ENCODE results near the gene ITPK1.

Gene ITPK1

DNA sequence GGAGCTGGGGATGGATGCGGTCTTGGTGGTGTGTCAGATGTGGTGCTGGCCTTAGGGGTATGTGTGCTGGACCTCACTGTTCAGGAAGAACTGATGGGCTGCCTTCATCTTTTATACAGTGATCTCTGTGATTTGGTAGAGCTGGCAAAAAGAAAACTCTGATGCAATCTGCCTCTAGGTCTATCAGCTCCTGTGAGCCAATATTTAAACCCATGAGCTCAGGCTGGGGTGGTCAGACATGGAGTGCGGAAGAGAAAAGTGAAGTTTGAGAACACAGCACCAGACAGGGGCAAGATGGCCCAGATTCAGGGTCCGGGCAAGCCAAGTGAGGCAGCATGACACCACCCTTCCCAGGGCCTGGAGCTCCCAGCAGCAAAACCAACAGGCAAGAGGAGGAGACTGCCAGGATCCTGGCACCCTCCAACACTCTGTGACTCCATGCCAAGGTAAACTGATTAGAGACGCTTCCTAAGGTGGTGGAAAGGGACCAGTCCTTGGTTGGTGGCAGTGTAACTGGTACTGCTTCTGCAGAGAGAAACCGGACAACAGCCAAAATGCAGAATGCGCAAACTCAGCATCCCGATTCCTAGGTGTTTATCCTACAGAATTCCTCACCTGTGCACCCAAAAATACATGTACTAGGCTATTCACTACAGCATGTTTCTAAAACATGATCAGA is 110.5 kb downstream of the ITPK1 start:
- DNase-seq, result no peak

DNA sequence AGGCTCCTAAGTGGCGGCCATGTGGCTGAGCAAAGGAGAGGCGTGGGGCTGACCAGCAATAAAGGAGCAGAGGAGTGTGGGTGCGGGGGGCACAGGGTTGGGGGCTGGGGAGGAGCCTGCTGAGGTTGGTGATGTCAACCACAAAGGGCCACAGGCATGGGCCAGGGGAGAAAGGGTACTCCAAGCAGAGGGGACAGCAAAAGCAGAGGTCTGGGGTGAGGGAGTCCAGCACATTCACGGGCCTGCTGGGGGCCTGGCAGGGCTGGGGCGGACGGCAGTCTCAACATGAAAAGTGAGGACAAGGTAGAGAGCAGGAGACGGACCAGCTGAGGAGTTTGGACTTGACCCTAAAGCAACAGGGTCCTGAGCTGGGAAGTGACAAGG is 111.0 kb downstream of the ITPK1 start:
- no peak for DNase-seq

DNA sequence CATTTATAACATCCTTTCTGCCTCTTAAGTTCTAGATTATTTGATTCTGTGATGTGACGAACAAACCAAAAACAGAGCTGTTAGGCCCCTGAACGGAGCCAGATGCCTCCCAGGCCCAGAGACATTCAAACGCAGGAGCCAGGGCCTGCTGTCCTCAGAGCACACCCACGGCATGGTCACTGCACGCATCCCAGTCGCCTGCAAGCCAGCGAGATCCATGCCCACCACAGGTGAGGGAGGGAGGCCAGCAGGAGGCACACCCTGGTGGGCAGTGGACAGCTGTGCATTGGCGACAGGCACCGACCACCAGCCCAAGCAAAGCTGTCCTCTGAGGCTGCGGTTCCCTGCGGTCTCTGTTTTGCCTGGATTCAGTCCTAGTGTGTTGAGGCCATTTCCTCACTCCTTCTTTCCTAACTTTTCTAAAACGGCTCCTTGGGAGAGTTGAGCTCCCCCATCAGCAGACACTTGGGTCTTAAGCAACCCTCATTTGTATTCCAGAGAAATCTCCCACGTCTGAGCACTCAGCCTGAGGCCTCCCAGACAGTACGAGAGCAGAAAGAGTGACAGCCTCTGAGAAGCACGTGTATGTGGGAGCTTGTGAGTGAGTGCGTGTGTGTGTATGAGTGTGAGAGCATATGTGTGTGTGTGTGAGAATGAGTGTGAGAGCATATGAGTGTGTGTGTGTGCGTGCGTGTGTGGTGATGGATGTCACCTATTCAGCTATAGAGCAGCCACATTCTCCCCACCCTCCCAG is 111.6 kb downstream of the ITPK1 start:
- DNase-seq, result no peak

DNA sequence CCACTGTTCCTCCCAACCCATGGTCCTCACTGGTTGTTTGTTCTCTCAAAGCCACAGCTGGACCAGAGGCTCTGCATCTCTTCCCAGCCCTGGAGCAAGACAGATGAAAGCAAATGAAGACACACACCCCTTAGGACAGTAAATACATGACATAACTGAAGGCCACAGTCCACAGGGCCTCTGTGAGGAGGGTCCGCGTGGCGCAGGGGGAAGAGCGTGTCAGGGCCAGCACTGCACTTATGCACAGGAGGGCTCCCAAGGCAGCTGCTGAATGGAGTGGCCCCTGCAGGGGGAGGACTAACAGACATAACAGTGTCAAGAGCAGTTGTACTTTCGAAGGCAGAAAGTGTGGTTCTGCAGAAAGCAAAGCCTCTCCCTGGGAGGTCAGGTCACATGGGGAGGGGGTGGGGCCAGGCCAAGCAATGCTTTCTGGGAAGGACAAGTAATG is 112.8 kb downstream of the ITPK1 start:
- DNase-seq, result no peak

DNA sequence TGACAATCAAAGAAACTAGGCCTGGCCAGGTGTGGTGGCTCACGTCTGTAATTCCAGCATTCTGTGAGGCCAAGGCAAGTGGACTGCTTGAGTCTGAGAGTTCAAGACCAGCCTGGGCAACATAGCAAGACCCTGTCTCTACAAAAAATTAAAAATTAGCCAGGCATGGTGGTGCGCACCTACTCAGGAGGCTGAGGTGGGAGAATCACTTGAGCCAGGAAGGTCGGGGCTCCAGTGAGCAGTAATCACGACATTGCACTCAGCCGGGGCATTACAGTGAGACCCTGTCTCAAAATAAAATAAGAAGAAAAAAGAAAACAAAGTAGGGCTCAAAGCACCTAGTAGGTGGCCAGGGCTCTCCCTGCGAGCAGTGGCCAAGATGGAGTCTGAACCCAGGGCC is 113.7 kb downstream of the ITPK1 start:
- DNase-seq, result no peak

DNA sequence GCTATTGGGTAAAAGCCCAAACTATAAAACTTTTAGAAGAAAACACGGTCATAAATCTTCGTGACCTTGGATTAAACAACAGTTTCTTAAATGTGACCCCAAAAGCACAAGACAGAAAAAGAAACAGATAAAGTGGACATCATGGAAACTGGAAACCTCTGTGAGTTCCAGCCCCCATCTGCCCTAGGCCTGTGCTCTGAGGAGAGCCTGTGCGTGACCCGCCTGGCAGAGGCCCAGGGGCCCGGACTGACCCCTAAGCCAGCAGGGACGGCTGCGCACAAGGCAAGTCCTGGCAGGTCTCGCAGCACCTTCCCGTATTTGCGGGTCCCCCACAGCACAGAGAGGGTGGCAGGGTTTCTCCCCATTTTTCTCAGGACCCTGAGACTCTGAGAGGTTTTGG is 116.8 kb downstream of the ITPK1 start:
- no peak for DNase-seq

DNA sequence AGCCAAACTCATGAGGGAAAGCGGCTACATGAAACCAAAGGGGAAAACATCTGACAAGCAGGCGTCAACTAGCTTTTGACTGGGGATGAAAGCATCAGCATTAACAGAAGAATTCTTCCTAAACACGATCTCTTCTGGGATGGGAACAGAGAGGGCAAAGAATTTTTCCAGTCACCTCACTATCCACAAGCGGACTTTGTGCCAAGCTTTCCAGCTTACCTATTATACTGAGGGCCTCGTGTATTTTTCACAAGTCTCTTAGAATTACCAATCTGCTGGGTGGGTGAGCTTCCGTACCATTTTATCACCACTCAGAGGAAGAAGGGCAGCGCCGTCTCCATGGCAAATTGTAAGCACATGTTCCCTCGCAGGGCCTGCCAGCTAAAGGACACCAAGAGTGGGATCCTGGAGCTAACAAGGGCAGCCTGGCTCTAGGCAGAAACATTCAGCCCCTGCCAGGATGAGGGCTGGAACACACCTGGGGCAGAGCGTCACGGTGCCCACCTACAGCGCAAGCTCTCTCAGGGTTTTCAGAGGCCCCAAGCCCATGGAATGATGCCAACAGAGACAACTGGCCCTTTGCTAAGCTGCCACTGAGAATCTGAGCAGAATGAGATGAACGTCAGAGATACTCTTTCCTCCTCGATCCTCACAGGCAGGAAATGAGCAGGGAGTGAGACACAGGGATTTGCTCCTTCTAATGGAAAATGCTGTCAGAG is 118.2 kb downstream of the ITPK1 start:
- no peak for DNase-seq

DNA sequence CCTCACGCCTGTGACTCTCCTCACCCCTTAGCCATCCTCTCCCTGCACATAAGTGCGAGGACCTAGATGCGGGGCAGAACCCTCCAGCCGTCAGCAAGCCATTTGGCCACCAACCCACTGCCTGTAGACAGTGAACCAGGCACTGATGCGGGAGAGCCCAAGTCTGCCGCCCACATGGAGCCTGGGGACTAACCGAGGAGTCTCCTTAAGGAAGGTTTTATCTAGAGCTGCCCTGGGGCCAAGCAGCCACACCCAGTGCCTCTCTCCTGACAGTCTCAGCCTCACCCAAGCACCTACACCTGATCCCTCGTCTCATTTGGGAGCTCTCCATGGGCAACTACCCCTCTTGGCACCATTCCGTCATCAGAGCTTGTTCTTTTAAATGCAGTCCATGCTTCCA is 120.1 kb downstream of the ITPK1 start:
- DNase-seq, result no peak

DNA sequence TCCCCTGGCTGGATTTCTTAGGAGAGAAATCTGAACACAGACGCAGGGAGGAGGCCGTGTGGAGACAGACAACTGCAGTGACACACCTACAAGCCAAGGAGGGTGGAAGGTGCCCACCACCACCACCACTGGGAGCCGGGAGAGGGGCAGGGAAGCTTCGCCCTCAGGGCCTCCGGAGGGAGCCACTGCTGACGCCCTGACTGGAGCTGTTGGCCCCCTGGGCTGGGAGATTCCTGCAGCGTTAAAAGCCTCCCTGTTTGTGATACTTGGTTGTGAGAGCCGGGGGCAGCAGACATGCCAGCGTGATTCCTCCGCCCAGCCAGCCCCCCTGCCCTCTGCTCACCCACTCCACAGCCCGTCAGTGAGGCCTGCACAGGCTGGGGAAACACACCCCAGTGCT is 120.8 kb downstream of the ITPK1 start:
- no peak for DNase-seq

DNA sequence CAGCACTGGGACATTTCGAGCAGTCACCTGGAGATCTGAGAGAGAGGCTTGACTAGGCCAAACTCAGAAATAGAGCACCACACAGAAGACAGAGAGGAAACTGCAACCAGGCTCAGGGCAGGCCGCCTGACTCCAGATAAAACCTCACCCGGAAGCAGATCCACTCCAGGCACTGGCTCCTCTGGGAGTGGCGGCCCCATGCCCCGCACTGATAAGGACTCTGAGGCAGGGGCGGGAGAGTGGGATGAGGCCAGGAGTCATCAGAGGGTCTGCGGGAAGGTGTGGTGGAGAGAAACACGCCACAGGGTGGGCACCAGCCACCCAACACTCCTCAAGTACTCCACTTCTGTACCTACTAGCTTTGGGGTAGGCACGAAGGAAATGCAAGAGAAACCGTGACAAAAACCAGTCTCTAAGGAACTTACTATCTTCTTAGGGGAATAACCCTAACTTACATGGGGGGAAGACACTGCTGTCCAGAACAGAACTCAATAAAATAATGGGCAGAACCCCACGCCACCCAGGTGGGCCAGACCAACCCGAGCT is 121.5 kb downstream of the ITPK1 start:
- DNase-seq, result no peak

DNA sequence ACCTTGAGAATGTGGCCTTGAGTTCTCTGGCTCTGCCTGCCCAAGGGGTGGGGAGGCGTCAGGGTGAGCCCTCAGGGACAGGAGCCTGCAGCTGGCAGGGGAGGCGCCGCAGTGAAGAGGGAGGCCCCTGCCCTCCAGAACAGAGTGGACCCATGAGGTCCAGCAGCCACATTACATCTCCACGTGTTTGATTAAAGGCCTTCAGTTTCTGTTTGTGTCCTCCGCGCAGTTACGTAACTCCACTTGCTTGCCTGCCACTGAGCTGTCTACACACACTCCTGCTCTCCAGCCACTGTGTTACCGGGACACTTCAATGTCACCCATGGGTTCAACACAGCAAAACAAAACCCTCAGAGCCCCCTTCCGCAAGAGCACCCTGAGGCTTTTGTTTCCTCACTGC is 122.4 kb downstream of the ITPK1 start:
- no peak for DNase-seq

DNA sequence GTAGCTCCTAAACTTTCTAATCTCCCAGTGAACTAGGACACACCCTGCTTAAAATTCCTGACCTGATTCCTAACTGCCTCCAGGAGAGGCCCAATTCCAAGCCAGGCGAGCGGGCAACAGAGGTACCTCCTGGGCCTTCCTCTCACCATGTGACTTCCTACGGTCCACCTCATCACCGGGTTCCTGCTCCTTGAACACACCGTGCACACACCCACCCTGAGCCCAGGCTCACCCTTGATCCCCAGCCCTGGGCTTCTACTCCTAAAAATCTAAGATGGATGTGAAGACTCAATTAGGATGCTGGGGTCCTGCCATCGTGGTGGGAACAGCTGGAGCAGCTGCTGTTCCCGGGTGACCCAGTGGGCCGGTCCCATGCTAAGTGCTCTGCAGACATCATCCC is 124.2 kb downstream of the ITPK1 start:
- no peak for DNase-seq

DNA sequence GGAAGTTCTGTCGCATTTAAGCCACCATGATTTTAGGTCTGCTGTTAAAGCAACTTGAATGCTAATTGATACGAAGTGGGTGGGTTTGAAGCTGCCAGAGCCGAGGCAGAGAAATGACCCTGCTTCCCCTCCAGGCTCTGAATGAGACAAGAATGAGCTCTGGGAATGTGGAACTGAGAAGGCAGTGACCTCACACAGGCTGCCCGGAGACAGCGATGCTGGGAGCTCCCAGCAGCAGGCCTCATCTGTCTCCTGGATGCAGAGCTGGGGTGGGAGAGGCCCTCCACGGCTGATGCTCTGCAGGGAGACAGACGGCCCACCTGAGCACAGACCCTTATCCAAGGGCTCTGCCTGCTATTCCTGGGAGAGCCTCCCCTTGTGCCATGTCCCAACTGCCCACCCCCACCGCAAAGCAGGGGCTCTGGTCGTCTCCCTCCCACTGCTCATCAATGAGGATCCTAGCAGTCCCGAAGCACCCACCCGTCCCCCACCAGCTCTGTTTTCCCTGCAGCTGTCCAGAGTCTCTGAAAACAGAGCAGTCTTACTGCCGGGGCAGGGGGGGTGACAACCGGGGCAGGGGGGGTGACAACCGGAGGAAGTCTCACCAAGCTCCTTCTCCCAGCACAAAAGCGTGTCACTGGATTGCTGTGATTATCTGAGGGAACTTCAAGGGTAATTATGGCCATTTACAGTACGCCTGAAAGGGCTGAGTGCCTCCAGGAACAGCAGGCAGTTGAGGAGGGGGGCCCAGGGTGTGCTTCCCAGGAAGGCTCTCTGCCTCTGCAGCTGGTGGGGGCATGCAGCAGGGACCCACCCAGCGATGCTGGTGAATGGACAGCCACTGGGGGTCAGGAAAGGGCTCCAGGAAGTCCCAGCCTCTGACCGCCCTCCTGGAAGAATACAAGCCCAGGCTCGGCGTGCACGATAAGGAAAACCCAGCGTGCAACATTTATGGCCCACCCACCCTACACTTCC is 125.0 kb downstream of the ITPK1 start:
- peak; percentile 71 for DNase-seq

DNA sequence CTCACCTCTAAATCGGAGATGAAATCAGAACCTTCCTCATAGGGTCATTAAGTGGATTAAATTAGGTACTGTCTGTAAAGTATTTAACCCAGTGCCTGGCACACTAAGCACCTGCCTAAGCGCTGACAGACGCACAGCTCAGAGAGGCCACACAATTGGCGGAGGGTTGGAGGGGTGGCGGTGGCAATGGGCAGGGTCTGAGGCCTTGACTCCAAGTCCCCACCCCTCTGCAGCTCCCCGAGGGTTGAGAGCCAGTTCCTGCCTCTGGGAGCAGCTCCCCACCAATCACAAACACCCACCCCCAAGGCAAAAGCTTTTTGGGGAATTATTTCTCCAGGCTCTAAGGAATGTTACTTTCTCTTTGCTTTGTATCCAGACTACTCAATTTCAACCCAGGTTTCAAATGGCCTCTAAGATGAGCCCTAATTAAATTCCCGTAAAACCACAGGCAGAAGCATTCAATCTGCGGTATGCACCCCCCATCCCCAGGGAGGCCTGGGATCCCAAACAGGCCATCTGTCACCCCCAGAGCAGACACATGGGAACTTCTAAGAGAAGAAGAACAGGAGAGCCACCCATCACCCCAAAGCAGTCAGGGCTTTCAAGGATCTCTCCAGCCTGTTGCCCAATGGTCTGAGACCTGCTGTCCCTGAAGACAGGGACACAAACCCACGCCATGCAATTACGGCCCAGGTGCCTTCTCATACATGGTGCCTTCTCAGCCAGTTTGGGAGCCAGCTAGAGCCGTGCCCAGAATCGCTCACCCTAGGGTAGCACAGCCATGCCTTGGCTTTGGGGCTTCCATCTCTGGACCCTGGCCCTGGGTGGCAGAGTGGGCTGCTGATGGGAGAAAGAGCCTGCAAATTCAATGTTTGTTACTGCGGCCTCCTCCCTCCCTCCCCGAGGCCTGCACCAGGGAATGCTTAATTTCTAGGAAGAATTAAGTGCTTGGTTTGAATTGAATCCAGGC is 126.7 kb downstream of the ITPK1 start:
- no peak for DNase-seq

DNA sequence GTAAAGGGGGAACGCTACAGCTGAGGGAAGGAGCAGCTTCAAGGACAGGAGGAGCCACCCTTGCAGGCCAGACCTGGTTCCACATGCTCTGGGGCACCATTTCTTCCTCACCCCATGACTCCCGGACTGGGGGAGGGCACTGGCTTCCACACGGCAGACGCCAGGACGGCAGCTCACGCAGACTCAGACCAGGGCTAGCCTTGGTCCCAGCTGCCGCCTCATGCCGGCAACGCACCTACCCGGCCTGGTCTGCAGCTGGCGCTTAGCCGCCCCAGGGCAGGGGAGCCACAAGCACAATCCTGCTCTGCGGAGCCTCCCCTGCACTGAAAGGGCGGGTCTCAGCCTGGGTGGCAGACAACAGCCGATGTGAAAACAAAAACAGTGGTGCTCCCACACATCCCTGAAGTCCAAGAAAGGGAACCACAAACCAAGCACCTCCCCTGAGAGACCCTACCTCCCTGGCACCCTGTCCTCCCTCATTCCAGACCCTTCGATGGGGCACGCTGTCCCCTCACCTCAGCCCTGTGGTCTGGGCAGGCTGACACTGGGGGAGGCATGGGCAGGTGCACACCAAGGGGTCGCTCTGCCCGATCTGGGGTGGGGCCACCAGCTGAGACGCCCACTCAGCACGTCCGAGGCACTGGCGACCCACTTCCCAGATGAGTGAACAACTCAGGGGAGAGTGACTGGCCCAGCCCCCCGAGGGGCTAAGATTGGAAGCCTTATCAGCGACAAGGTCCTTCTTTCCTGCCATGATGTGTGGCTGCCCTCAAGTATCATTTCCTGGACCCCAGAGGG is 127.8 kb downstream of the ITPK1 start:
- DNase-seq, result no peak

DNA sequence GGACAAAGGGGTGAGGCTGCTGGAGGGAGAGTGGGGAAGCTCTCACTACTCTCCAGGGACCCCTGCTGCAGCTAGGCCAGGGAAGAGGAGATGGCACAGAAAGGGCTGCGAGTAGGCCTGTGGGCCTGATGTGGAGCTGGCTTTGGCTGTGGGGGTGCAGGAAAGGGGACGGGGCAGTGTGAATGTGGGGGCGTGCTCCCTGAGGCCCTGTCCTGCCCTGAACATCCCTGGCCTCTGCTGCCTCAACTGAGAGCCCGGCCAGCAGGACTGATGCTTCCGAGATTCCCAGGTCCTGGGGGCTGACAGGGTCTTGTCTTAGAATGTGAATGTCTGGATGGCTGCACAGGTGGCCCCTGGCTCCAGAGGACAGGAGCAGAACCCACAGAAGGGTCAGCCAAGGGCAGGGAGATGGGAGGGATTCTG is 128.6 kb downstream of the ITPK1 start:
- DNase-seq, result no peak

DNA sequence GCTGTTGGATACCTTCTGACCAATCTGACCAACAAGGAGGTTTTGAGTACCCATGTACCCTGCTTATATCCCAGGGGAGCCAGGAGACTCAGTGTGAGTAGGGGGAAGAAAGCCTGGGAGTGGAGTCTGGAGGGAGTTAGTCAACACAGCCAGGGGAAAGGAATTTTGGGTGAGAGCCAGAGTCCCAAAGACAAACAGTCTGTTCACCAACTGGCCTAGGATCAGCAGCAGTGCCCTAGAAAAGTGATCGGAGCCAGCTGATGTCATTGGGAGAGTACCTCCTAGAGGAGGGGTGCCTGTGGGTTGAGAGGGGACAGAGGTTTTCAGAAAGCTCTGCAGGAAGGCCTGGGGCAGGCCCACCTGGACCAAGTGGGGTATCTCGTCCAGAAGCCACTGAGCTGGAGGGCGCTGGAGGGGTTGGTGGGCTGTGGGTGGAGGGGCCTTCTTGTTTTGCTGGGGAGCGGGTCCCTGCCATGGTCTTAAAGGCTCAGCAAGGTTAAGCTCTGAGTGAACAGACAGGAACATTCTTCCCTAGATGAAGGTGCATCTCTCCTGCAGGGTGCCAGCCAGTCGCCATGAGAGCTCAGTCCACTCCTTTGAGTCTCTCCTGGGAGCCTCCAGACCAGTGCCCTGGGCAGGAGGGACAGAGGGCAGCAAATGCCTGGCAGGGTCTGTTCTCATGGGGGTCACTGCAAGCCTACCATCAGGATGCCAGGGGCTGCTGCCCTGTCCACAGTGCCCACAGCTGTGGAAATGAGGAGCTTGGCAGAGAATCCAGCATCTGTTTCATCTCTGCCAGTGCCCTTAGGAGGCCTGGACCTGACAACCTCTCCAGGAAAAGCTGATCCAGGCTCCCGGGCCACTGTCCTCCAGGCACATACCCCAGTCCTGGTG is 129.2 kb downstream of the ITPK1 start:
- no peak for DNase-seq

DNA sequence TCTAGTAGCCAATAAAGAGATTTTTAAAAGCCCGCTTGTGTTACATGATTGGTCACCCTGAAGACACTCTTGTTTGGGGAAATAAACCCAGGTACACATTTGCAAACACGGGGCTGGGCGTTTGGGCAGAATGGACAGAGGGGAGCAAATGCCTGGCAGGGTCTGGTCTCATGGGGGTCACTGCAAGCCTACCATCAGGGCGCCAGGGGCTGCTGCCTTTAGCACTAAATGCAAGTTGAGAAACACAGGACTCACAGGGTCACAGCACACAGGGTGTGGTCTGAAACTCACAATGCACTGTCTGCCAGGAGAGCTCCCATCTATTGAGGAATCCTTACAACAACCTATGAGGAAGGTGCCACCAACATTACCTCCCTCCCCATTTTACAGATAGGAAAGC is 130.2 kb downstream of the ITPK1 start:
- DNase-seq, result no peak

DNA sequence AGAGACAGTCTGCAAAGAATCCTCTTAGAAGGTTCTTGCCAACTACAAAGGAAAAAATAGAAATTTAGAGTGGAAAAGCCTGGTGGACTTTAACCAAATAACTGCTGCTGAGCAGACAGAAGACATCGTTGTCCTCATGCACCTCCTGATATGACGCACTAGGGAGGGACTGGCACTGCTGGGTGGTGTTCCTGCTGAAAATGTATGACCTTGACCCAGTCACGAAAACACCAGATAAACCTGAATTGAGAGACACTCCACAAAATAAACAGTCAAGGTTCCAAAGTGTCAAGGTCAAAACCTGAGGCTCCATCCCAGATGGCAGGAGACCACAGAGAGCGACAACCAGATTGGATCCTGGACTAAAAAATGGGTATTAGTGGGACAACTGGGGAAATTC is 130.8 kb downstream of the ITPK1 start:
- no peak for DNase-seq

All from NCI-H146 (cell line).